Measurements from ENCODE around the gene RAD21L1. TPM values are rescaled to one million over a fixed set of nuclear protein-coding genes. Genes with fewer than 3 reads are reported as not detected.

RAD21L1 gene
- polyA plus RNA-seq, 1 experiment, result 0.04 TPM

DNA sequence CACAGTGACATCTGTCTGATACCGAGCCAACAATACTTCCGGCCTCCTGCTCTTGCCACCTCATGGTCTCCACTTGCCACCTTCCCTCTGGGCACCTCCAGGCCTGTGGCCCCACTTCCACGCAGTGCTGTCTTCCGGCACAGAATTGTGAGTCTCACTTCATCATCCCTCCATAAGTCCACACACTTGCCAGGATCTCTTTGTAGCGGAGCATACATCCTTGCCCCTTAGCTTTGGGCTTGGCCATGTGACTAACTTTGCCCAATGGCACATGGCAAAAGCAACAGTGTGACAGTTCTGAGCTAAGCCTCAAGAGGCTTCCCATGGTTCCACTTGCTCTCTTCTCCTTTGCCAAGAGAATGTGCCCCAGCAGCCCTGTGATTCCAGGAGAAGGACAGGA is 27.1 kb upstream of the RAD21L1 start:
- TF ChIP-seq CTCF (IDR thresholded peaks at IDR 0.05; ENCODE audit: low read depth, low read length), result no peak
- no peaks in the 10 kb centered on the region for H3K9me3 ChIP-seq (ENCODE audit: control insufficient read depth, insufficient read depth, low read length)
- no peak overlapping the region for H3K27ac ChIP-seq (ENCODE audit: low read depth, low read length)
- H3K27me3 ChIP-seq (ENCODE audit: control insufficient read depth, insufficient read depth, low read length), result peaks cover 39% of the 10 kb centered on the region
- POLR2A ChIA-PET, result no interaction called here
- DNase-seq (ENCODE audit: low read depth, low spot score), result no peak
- H3K4me3 ChIP-seq (ENCODE audit: low read depth, low read length), result no peak overlapping the region
- CTCF ChIA-PET, result no interaction called here

- no peak for TF ChIP-seq CTCF (IDR thresholded peaks at IDR 0.05; ENCODE audit: low read depth, low read length)
- no peak for DNase-seq (ENCODE audit: low read depth, low spot score)
- ChIA-PET CTCF (interaction anchor here (3.0 kb wide), 1 partner anchor 13 kb away, joined by 16 read pairs; no protein-coding TSS in a partner anchor), POLR2A (no interaction called here)
- peaks cover 40% of the 10 kb centered on the region for H3K27me3 ChIP-seq (ENCODE audit: control insufficient read depth, insufficient read depth, low read length)
- no peak overlapping the region for H3K27ac ChIP-seq (ENCODE audit: low read depth, low read length)
- no peaks in the 10 kb centered on the region for H3K9me3 ChIP-seq (ENCODE audit: control insufficient read depth, insufficient read depth, low read length)
- H3K4me3 ChIP-seq (ENCODE audit: low read depth, low read length), result no peak overlapping the region
These were observed 26.5 kb upstream of the RAD21L1 start for GRCh38 chr20:1199212-1199873.

DNA sequence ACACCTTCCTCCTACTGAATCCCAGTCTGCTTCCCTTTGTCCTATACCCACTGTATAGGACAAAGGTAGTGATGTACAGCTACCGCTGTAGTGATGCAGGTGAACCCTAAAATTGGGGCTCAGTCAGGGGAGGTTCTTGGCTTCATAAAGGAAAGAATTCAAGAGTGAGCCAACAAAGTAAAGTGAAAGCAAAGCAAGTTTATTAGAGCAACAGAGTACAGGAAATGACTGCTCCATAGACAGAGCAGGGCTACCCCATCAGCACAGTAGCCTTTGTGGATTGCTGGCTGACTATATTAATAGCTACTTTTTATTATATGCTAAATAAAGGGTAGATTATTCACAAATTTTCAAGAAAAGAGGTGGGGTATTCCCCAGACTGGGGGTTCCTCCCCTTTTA is 25.9 kb upstream of the RAD21L1 start:
- Histone ChIP-seq H3K27ac (ENCODE audit: low read depth, low read length) (no peak overlapping the region), H3K27me3 (ENCODE audit: control insufficient read depth, insufficient read depth, low read length) (peaks cover 45% of the 10 kb centered on the region), H3K4me3 (ENCODE audit: low read depth, low read length) (no peak overlapping the region), H3K9me3 (ENCODE audit: control insufficient read depth, insufficient read depth, low read length) (no peaks in the 10 kb centered on the region)
- DNase-seq (ENCODE audit: low read depth, low spot score), result no peak
- POLR2A ChIA-PET, result no interaction called here
- CTCF ChIA-PET, result interaction anchor here (3.0 kb wide), 1 partner anchor 12 kb away, joined by 16 read pairs; no protein-coding TSS in a partner anchor
- TF ChIP-seq CTCF (IDR thresholded peaks at IDR 0.05; ENCODE audit: low read depth, low read length), result no peak

GRCh38 chr20:1202762-1203504 is 22.9 kb upstream of the RAD21L1 start, which contains the start of gene C20orf202:
TSS of gene C20orf202 (plus strand) at chr20:1203454. CDS start at chr20:1203586, 132 bp downstream.
- no peak within 1 kb of the TSS for H3K27ac ChIP-seq (ENCODE audit: low read depth, low read length)
- H3K4me3 ChIP-seq (ENCODE audit: low read depth, low read length), result no peak within 1 kb of the TSS
- no peak for TF ChIP-seq CTCF (IDR thresholded peaks at IDR 0.05; ENCODE audit: low read depth, low read length)
- no peak for DNase-seq (ENCODE audit: low read depth, low spot score)
- no peaks in the 10 kb centered on the region for H3K9me3 ChIP-seq (ENCODE audit: control insufficient read depth, insufficient read depth, low read length)
- ChIA-PET POLR2A (no interaction called here), CTCF (interaction anchor here (0.6 to 1.4 kb wide), 2 partner anchors 10 to 52 kb away, joined by 4 to 5 read pairs; no protein-coding TSS in a partner anchor)
- H3K27me3 ChIP-seq (ENCODE audit: control insufficient read depth, insufficient read depth, low read length), result peaks cover 49% of the 10 kb centered on the region

DNA sequence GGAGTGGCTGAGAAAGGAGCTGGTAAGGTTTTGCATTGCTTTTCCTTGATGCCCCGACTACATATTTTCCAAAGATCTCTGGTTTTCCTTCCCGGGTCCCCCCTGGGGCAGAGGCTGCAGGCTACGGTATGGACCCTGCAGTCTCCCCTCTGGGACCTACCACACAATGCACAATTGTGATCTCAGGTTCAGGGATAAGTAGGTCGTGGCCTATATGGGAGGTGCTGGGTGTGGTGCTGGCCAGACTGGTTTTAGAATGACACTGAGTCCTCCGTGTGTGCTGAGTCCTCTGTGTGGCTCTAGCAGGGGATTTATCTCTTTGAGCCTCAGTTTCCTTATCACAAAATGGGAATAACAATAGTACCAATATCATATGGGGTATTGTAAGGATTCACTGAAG is 22.2 kb upstream of the RAD21L1 start:
- Histone ChIP-seq H3K9me3 (ENCODE audit: control insufficient read depth, insufficient read depth, low read length) (no peaks in the 10 kb centered on the region), H3K4me3 (ENCODE audit: low read depth, low read length) (no peak overlapping the region), H3K27ac (ENCODE audit: low read depth, low read length) (no peak overlapping the region), H3K27me3 (ENCODE audit: control insufficient read depth, insufficient read depth, low read length) (peaks cover 47% of the 10 kb centered on the region)
- ChIA-PET POLR2A (no interaction called here), CTCF (interaction anchor here (0.5 to 1.4 kb wide), 3 partner anchors 9 to 300 kb away, joined by 3 to 5 read pairs (median 4); no protein-coding TSS in a partner anchor)
- no peak for TF ChIP-seq CTCF (IDR thresholded peaks at IDR 0.05; ENCODE audit: low read depth, low read length)
- no peak for DNase-seq (ENCODE audit: low read depth, low spot score)
